ENCODE results near the gene GSTM2. TPM values are rescaled to one million over a fixed set of nuclear protein-coding genes. Genes with fewer than 3 reads are reported as not detected.
A peak's percentile ranks its signal among the peaks of the same experiment; 100 is the strongest.

The GSTM2 gene
- total RNA-seq, 1 donor from 2014 or later, result 75.6 TPM

DNA sequence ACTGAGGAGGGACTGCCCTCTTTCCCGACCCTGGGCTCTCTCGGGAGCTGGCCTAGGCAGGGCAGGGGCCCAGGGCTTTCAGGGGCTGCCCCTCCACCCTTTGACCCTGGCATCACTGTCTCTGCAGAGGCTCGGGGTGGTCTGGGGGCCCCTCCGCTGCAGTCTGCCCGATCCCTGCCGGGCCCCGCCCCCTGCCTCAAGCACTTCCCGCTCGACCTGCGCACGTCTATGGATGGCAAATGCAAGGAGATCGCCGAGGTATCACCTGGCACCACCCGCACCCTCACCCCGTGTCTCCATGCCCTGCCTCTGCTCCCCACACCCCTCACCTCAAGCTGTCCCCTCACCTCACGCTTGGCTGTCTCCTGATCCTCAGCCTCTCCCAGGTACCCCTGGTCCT, 42.7 kb upstream of the GSTM2 start:
- Mint-ChIP-seq H3K27me3 (no peaks in the 10 kb centered on the region), H3K27ac (peak overlapping the region; percentile 48), H3K36me3 (peaks cover 4% of the 10 kb centered on the region), H3K9me3 (no peaks in the 10 kb centered on the region), H3K4me1 (ENCODE audit: unreplicated experiment) (peaks cover 24% of the 10 kb centered on the region), H3K4me3 (no peak overlapping the region)
- TF ChIP-seq, protein P1, sequence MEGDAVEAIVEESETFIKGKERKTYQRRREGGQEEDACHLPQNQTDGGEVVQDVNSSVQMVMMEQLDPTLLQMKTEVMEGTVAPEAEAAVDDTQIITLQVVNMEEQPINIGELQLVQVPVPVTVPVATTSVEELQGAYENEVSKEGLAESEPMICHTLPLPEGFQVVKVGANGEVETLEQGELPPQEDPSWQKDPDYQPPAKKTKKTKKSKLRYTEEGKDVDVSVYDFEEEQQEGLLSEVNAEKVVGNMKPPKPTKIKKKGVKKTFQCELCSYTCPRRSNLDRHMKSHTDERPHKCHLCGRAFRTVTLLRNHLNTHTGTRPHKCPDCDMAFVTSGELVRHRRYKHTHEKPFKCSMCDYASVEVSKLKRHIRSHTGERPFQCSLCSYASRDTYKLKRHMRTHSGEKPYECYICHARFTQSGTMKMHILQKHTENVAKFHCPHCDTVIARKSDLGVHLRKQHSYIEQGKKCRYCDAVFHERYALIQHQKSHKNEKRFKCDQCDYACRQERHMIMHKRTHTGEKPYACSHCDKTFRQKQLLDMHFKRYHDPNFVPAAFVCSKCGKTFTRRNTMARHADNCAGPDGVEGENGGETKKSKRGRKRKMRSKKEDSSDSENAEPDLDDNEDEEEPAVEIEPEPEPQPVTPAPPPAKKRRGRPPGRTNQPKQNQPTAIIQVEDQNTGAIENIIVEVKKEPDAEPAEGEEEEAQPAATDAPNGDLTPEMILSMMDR (conservative IDR thresholded peaks at IDR 0.05), result no peak
- DNase-seq (ENCODE audit: extremely low spot score, unreplicated experiment), result peak; percentile 60

DNA sequence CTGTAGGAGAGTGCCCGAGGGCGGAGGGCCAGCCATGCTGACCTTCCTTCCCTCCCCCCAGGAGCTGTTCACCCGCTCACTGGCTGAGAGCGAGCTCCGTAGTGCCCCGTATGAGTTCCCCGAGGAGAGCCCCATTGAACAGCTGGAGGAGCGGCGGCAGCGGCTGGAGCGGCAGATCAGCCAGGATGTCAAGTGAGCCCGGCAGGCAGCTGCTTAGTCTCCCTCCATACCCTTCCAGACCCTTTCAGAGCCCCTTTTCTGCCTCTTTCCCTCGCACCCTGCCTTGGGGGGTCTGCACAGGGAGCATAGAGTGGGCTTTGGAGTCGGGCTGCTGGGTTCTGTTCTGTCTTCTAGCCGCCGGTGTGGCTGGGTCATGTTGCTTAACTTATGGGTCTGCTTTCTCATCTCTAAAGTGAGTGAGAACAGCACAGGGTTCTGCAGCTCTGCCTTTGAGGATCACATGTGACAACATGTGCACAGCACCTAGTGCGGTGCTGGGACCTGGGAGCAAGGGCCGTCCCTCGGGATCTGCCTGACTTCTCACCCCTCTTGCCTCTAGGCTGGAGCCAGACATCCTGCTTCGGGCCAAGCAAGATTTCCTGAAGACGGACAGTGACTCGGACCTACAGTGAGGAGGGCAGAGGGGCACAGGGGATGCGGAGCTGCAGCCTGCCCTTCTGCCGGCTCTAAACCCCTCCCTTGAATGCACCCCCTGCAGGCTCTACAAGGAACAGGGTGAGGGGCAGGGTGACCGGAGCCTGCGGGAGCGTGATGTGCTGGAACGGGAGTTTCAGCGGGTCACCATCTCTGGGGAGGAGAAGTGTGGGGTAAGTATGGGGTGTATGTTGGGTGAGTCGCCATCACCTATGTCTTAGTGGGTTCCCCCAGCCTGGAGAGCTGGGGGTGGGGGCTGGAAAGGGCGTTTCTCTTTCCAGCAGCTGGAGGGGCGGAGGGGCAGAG, 42.0 kb upstream of the GSTM2 start:
- Mint-ChIP-seq H3K4me3 (no peak overlapping the region), H3K36me3 (peaks cover 4% of the 10 kb centered on the region), H3K27ac (peak overlapping the region; percentile 48), H3K9me3 (no peaks in the 10 kb centered on the region), H3K4me1 (ENCODE audit: unreplicated experiment) (peaks cover 24% of the 10 kb centered on the region), H3K27me3 (no peaks in the 10 kb centered on the region)
- TF ChIP-seq, protein P1 (conservative IDR thresholded peaks at IDR 0.05), result no peak
- DNase-seq (ENCODE audit: extremely low spot score, unreplicated experiment), result peak; percentile 36

DNA sequence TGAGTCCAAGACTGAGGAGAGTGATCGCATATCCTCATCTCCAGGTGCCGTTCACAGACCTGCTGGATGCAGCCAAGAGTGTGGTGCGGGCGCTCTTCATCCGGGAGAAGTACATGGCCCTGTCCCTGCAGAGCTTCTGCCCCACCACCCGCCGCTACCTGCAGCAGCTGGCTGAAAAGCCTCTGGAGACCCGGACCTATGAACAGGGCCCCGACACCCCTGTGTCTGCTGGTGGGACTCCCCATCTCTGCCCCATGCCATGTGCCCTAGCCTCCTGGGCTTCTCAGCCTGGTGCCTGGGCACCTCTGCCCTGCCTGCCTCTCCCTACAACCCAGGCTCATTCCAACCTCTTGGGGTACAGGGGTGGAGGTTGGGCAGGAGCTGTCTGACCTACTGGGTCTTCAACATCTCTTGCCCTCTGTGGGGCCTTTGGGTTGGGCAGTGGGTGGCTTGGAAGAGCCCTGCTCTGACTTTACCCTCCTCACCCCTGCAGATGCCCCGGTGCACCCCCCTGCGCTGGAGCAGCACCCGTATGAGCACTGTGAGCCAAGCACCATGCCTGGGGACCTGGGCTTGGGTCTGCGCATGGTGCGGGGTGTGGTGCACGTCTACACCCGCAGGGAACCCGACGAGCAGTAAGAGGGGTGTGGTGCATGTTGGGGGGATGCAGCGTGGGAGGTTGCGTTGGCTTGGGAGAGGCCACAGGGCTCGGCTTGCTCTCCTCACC, 41.0 kb upstream of the GSTM2 start:
- Mint-ChIP-seq H3K4me1 (ENCODE audit: unreplicated experiment) (peaks cover 21% of the 10 kb centered on the region), H3K36me3 (peaks cover 4% of the 10 kb centered on the region), H3K9me3 (no peaks in the 10 kb centered on the region), H3K4me3 (no peak overlapping the region), H3K27me3 (no peaks in the 10 kb centered on the region), H3K27ac (no peak overlapping the region)
- TF ChIP-seq, protein P1 (conservative IDR thresholded peaks at IDR 0.05), result no peak
- DNase-seq (ENCODE audit: extremely low spot score, unreplicated experiment), result no peak

DNA sequence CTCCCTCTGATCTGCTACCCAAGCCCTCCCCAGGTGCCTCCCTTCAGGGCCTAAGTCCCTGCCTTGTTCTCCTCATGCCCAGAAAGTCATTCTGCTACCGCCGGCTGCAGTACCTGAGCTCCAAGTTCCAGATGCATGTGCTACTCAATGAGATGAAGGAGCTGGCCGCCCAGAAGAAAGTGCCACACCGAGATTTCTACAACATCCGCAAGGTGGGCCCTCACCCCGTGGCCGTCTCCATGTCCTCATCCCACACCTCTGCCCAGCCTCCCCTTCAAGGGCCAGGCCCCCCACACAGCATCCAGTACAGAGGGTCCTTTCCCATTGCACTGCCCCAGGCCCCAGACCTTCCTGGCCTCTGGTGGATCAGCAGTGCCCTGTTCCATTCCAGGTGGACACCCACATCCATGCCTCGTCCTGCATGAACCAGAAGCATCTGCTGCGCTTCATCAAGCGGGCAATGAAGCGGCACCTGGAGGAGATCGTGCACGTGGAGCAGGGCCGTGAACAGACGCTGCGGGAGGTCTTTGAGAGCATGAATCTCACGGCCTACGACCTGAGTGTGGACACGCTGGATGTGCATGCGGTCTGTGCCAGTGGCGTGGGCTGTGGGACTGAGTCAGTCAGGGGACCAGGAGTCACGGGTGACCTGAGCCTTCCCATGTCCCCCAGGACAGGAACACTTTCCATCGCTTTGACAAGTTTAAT, 40.0 kb upstream of the GSTM2 start:
- Mint-ChIP-seq H3K9me3 (no peaks in the 10 kb centered on the region), H3K4me1 (ENCODE audit: unreplicated experiment) (peaks cover 11% of the 10 kb centered on the region), H3K4me3 (no peak overlapping the region), H3K27me3 (no peaks in the 10 kb centered on the region), H3K27ac (no peak overlapping the region), H3K36me3 (peaks cover 4% of the 10 kb centered on the region)
- TF ChIP-seq, protein P1 (conservative IDR thresholded peaks at IDR 0.05), result no peak
- peak; percentile 58 for DNase-seq (ENCODE audit: extremely low spot score, unreplicated experiment)

DNA sequence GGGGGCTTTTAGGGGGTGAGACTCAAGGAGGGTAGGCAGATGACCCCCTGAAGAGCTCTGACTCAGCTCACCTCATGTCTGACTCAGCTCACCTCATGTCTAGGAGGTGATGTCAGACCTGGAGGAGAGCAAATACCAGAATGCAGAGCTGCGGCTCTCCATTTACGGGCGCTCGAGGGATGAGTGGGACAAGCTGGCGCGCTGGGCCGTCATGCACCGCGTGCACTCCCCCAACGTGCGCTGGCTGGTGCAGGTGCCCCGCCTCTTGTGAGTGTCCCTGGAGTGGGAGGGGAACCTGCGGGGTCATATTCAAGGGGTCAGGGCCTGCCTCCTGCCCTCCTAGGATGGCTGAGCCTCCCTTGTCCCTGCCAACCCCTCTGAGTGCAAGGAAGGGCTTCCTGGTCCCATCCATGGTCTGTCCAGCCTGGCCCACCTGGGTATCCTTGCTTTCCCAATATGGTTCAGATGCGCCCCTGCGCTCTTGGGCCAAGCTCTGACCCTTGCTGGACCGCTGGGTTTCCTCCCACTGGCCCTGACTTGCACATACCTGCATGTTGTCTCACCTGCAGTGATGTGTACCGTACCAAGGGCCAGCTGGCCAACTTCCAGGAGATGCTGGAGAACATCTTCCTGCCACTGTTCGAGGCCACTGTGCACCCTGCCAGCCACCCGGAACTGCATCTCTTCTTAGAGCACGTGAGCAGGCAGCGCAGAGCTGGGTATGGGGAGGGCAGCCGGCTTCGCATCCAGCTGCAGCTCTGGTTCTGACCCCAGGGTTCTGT, 39.1 kb upstream of the GSTM2 start:
- no peak for DNase-seq (ENCODE audit: extremely low spot score, unreplicated experiment)

More for the DNA sequence above, 39.1 kb upstream of the GSTM2 start:
- Mint-ChIP-seq H3K9me3 (no peaks in the 10 kb centered on the region), H3K27me3 (no peaks in the 10 kb centered on the region), H3K27ac (no peak overlapping the region), H3K36me3 (peaks cover 4% of the 10 kb centered on the region), H3K4me1 (ENCODE audit: unreplicated experiment) (peaks cover 8% of the 10 kb centered on the region), H3K4me3 (no peak overlapping the region)
- TF ChIP-seq, protein P1 (conservative IDR thresholded peaks at IDR 0.05), result no peak

All from type B pancreatic cell (in vitro differentiated cells).